Measurements from ENCODE around the gene ABCC1.

DNA sequence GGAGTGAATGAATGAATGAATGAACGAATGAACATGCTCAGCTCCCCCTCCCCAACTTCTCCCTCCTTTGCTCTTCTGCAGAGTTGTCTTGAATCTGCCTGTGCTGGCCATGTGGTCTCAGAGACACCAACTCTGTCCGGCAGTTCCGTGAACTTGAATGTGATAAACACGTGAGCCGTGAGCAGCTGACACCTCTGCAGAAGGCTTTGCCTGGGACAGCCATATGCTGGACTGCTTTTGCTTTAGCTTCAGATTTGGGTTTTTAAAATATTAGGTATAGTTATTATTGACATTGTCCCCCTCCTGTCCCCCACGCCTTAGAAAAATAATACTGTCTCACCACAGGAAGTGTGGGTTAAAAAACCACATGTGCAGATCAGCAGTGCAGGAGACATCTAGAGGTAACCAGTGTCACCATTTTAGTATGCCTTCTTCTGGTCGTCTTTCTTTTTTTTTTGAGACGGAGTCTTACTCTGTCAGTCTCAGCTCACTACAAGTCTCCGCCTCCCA, 83.8 kb downstream of the ABCC1 start:
- TF ChIP-seq, protein P1, sequence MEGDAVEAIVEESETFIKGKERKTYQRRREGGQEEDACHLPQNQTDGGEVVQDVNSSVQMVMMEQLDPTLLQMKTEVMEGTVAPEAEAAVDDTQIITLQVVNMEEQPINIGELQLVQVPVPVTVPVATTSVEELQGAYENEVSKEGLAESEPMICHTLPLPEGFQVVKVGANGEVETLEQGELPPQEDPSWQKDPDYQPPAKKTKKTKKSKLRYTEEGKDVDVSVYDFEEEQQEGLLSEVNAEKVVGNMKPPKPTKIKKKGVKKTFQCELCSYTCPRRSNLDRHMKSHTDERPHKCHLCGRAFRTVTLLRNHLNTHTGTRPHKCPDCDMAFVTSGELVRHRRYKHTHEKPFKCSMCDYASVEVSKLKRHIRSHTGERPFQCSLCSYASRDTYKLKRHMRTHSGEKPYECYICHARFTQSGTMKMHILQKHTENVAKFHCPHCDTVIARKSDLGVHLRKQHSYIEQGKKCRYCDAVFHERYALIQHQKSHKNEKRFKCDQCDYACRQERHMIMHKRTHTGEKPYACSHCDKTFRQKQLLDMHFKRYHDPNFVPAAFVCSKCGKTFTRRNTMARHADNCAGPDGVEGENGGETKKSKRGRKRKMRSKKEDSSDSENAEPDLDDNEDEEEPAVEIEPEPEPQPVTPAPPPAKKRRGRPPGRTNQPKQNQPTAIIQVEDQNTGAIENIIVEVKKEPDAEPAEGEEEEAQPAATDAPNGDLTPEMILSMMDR (IDR thresholded peaks at IDR 0.05) = no peak
- TF ChIP-seq POLR2A (IDR thresholded peaks at IDR 0.05) = no peak

All from adrenal gland (tissue), 5 donors.